ENCODE measurements around the gene OR4A15.

Gene OR4A15

GRCh38 chr11:55367674-55368073 lies at the start of gene OR4A15:
Gene OR4A15, plus strand, starts transcription at chr11:55367974. Its CDS starts 0 bp downstream, at chr11:55367974.
- TF ChIP-seq GATA2 (IDR thresholded peaks at IDR 0.05; ENCODE audit: low read depth, low read length) (no peak), GATA3 (IDR thresholded peaks at IDR 0.05; ENCODE audit: low read depth, low read length) (no peak)

GRCh38 chr11:55324500-55324899 lies 43.3 kb upstream of the OR4A15 start:
- TF ChIP-seq GATA3 (IDR thresholded peaks at IDR 0.05; ENCODE audit: low read depth, low read length) (no peak), GATA2 (IDR thresholded peaks at IDR 0.05; ENCODE audit: low read depth, low read length) (no peak)

GRCh38 chr11:55342901-55343300 lies 24.9 kb upstream of the OR4A15 start, which contains the start of gene OR4A16:
Gene OR4A16, plus strand, starts transcription at chr11:55343201. Its CDS starts 0 bp downstream, at chr11:55343201.
- TF ChIP-seq GATA3 (IDR thresholded peaks at IDR 0.05; ENCODE audit: low read depth, low read length) (no peak), GATA2 (IDR thresholded peaks at IDR 0.05; ENCODE audit: low read depth, low read length) (no peak)

GRCh38 chr11:55345306-55345705 lies 22.5 kb upstream of the OR4A15 start:
- TF ChIP-seq GATA2 (IDR thresholded peaks at IDR 0.05; ENCODE audit: low read depth, low read length) (no peak), GATA3 (IDR thresholded peaks at IDR 0.05; ENCODE audit: low read depth, low read length) (no peak)

- TF ChIP-seq GATA2 (IDR thresholded peaks at IDR 0.05; ENCODE audit: low read depth, low read length) (no peak), GATA3 (IDR thresholded peaks at IDR 0.05; ENCODE audit: low read depth, low read length) (no peak)
Measured at GRCh38 chr11:55349032-55349431, 18.7 kb upstream of the OR4A15 start.

GRCh38 chr11:55357560-55358184 lies 10.1 kb upstream of the OR4A15 start:
- TF ChIP-seq GATA3 (IDR thresholded peaks at IDR 0.05; ENCODE audit: low read depth, low read length) = no peak
- no peak for TF ChIP-seq GATA2 (IDR thresholded peaks at IDR 0.05; ENCODE audit: low read depth, low read length)

- no peak for TF ChIP-seq GATA3 (IDR thresholded peaks at IDR 0.05; ENCODE audit: low read depth, low read length)
- no peak for TF ChIP-seq GATA2 (IDR thresholded peaks at IDR 0.05; ENCODE audit: low read depth, low read length)
Measured at GRCh38 chr11:55401011-55401410, 33.2 kb downstream of the OR4A15 start.

Data from SH-SY5Y (cell line).